Activated B cell treated with CpG ODN at 0.5 μM for 24 hours (primary cell): Measurements from ENCODE around the gene GNPTAB. TPM values are rescaled to one million over a fixed set of nuclear protein-coding genes. Genes with fewer than 3 reads are reported as not detected.

ENCODE experiments used
- ATAC-seq: fragments of 200-7000 bp; cut with Tn5 transposase; one replicate; pipeline ENCODE4 v1.10.0; 2021; ENCODE audit warnings: low read depth, mild to moderate bottlenecking, moderate library complexity
- CTCF ChIA-PET: fragments of 350-600 bp; sonication (Branson Sonifier 250); formaldehyde crosslinking; loops from one replicate; lab custom pipeline; 2021; ENCODE audit warnings: antibody characterized with exemption; lab: Charles Lee
- POLR2A ChIA-PET: fragments of 350-600 bp; sonication (Branson Sonifier 250); formaldehyde crosslinking; loops from one replicate; lab custom pipeline; 2021; ENCODE audit warnings: antibody characterized with exemption; lab: Charles Lee
- DNase-seq: peaks from one replicate; pipeline ENCODE4 v3.0.0; 2022
- H3K27ac Mint-ChIP-seq: one replicate; pipeline ENCODE4 v1.8.0; 2020; ENCODE audit warnings: mixed read lengths
- H3K27me3 Mint-ChIP-seq: one replicate; pipeline ENCODE4 v1.8.0; 2021; ENCODE audit warnings: mixed read lengths
- H3K36me3 Mint-ChIP-seq: one replicate; pipeline ENCODE4 v1.8.0; 2021; ENCODE audit warnings: low read depth, mixed read lengths
- H3K4me1 Mint-ChIP-seq: one replicate; pipeline ENCODE4 v1.8.0; 2021; ENCODE audit warnings: mixed read lengths
- H3K4me3 Mint-ChIP-seq: one replicate; pipeline ENCODE4 v1.8.0; 2020; ENCODE audit warnings: mild to moderate bottlenecking, mixed read lengths
- H3K9me3 Mint-ChIP-seq: one replicate; pipeline ENCODE4 v1.8.0; 2020; ENCODE audit warnings: mixed read lengths
- CTCF ChIP-seq: fragments of 200-600 bp; IDR thresholded peaks from one replicate; pipeline ENCODE4 v1.8.0; 2022; ENCODE audit warnings: antibody characterized with exemption, mild to moderate bottlenecking
- intact Hi-C: fragments of 100-400 bp; cut with micrococcal nuclease; formaldehyde crosslinking; loops from one replicate; pipeline ENCODE4 v1.15.1; 2024
- total RNA-seq: library from RNA; stranded (reverse); gene quantifications from 2 replicates; pipeline ENCODE4 v1.2.3, GENCODE V29; 2022

The GNPTAB gene
- total RNA-seq, 1 donor from 2014 or later, result 41.8 TPM

- H3K4me3 Mint-ChIP-seq, result no peak overlapping the region
- H3K4me1 Mint-ChIP-seq, result peaks cover 19% of the 10 kb centered on the region
- no peak for TF ChIP-seq CTCF
- H3K27me3 Mint-ChIP-seq, result no peaks in the 10 kb centered on the region
- peaks cover 30% of the 10 kb centered on the region for H3K36me3 Mint-ChIP-seq
- ChIA-PET POLR2A (interaction anchor here (0.6 kb wide), 1 partner anchor 13 kb away, joined by 6 read pairs; no protein-coding TSS in a partner anchor), CTCF (interaction anchor here (2.6 kb wide), 1 partner anchor 53 kb away, joined by 6 read pairs; the partner anchor contains the start of gene GNPTAB)
- H3K9me3 Mint-ChIP-seq, result no peaks in the 10 kb centered on the region
- H3K27ac Mint-ChIP-seq, result no peak overlapping the region
- intact Hi-C loops, result loop anchor here (1.0 to 10.0 kb wide), 2 partner anchors 283 to 287 kb away; partner anchors contain the start of gene WASHC3
- DNase-seq (no peak), ATAC-seq (no peak)
Observed at GRCh38 chr12:101777485-101777884, 53.3 kb downstream of the GNPTAB start.

DNA sequence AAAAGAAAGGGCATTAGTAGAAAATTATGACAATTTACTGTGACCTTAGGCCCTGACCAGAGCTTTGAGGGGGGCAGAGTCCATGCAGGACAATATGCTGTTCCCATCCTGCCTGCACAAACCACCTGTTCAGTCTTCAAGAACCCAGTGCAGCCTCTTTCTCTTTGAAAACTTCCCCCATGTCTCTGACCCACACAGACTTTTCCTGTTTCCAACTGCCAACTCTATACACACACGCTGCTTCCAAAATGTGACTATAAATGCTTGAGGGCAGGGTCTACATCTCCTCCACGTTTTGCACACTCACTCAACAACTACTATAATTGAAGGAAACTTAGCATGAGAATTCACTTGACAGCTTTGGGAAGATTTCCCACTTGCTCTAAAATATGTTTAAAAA is 54.9 kb downstream of the GNPTAB start:
- Mint-ChIP-seq H3K4me1 (peaks cover 13% of the 10 kb centered on the region), H3K36me3 (peaks cover 38% of the 10 kb centered on the region)
- intact Hi-C loops, result loop anchor here (2.0 to 10.0 kb wide), 2 partner anchors 289 to 1035 kb away; partner anchors contain the start of gene WASHC3

DNA sequence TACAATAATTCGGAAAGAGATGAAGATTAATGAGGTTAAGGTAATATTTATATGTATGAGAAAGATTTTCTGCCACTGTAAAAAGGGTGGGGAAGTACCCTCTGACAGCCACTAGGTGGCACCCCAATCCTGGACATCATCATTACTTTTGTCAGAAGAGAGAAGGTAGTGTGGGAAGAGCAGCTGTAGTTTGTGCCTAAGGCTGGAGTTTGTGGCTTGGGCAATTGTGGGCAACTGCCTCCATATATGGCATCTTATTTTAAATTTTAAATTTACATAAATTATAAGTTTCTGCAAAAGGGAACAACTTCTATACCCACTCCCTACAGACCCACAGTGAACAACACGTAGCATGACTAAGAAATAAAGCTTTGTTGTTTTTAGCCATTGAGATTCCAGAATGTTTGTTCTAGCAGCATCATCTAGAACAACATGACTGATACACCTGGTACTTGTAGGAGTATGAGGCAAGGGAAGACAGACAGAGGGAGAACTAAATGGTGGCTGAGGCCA is 57.1 kb downstream of the GNPTAB start:
- Mint-ChIP-seq H3K27ac (no peak overlapping the region), H3K9me3 (no peaks in the 10 kb centered on the region), H3K4me1 (peaks cover 2% of the 10 kb centered on the region), H3K36me3 (peaks cover 42% of the 10 kb centered on the region), H3K27me3 (no peaks in the 10 kb centered on the region), H3K4me3 (no peak overlapping the region)
- ATAC-seq (peak; percentile 92), DNase-seq (peak; percentile 27)
- CTCF ChIA-PET, result interaction anchor here (0.6 to 4.0 kb wide), 30 partner anchors 11 to 997 kb away, joined by 3 to 70 read pairs (median 4); partner anchors contain the start of gene GNPTAB
- TF ChIP-seq CTCF, result peak; percentile 95
- intact Hi-C loops, result loop anchor here (1.0 to 10.0 kb wide), 13 partner anchors 58 to 1037 kb away; partner anchors contain the start of gene WASHC3
- POLR2A ChIA-PET, result interaction anchor here (0.6 to 1.2 kb wide), 4 partner anchors 30 to 66 kb away, joined by 3 to 10 read pairs (median 6); partner anchors contain the start of gene GNPTAB

More for the DNA sequence above, 54.9 kb downstream of the GNPTAB start:
- Mint-ChIP-seq H3K27me3 (no peaks in the 10 kb centered on the region), H3K9me3 (no peaks in the 10 kb centered on the region), H3K27ac (no peak overlapping the region), H3K4me3 (no peak overlapping the region)
- CTCF ChIA-PET, result interaction anchor here (0.8 to 2.6 kb wide), 4 partner anchors 53 to 204 kb away, joined by 3 to 6 read pairs (median 4); partner anchors contain the start of gene GNPTAB
- TF ChIP-seq CTCF, result no peak
- ATAC-seq, result no peak
- POLR2A ChIA-PET, result no interaction called here
- DNase-seq, result no peak

- Mint-ChIP-seq H3K27ac (no peak overlapping the region), H3K4me3 (no peak overlapping the region), H3K36me3 (peaks cover 46% of the 10 kb centered on the region), H3K9me3 (no peaks in the 10 kb centered on the region), H3K4me1 (no peaks in the 10 kb centered on the region), H3K27me3 (no peaks in the 10 kb centered on the region)
- ATAC-seq (no peak), DNase-seq (no peak)
- TF ChIP-seq CTCF, result no peak
- intact Hi-C loops, result loop anchor here (2.0 to 10.0 kb wide), 5 partner anchors 165 to 771 kb away; partner anchors contain the start of gene WASHC3
- ChIA-PET POLR2A (no interaction called here), CTCF (interaction anchor here (0.9 to 4.0 kb wide), 6 partner anchors 12 to 931 kb away, joined by 3 to 70 read pairs (median 19); partner anchors contain the start of gene GNPTAB)
Observed at GRCh38 chr12:101772012-101772775, 58.6 kb downstream of the GNPTAB start.
